Measurements from ENCODE around the gene SBF2.
"Not testable (repeated sequence)": the region's sequence is repeated elsewhere in the genome, so short reads cannot be mapped to it uniquely, and the experiment has no call there.

The SBF2 gene

DNA sequence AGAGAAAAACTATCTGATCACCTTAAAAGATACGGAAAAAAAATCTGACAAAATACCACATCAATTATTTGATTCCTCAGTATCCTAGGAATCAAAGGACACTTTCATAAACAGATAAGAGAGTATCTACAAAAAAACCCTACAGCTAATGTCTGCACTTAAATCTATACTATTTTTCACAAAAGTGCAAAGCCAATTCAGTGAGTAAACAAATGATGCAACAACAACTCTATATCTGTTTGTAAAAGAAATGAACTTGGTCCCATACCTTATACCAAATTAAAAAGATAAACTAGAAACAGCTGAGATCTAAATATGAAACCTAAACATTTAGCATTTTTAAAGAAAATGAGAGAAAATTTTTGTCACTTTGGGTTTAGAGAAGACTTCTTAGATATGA lies 366.3 kb downstream of the SBF2 start:
- Mint-ChIP-seq H3K27ac (no peak overlapping the region), H3K4me1 (ENCODE audit: low read depth) (peaks cover 7% of the 10 kb centered on the region), H3K4me3 (no peak overlapping the region), H3K27me3 (no peaks in the 10 kb centered on the region), H3K9me3 (peaks cover 18% of the 10 kb centered on the region), H3K36me3 (ENCODE audit: low read depth) (peaks cover 37% of the 10 kb centered on the region)
- intact Hi-C loops (cut with micrococcal nuclease), result no loop called here

DNA sequence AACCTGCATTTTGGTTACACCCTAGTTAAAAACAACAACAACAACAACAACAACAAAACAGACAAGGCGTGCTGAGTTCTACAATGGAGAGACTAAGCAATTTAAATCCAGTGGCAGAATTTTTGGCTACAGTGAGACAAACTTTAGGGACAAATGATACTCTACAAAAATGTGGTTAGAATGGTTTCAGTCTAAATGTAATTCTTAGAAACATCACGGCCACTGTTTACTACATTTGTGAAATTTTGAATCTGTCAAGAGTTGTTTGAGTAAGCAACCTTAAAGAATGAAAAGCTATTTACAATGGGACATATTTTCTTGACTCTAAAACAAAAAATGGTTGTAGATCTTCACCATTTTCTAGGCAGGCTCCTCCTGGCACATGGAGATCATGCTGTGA lies 370.7 kb downstream of the SBF2 start:
- Mint-ChIP-seq H3K4me1 (ENCODE audit: low read depth) (peaks cover 9% of the 10 kb centered on the region), H3K9me3 (no peaks in the 10 kb centered on the region), H3K4me3 (no peak overlapping the region), H3K27ac (no peak overlapping the region), H3K36me3 (ENCODE audit: low read depth) (peaks cover 6% of the 10 kb centered on the region), H3K27me3 (no peaks in the 10 kb centered on the region)
- intact Hi-C loops (cut with micrococcal nuclease), result no loop called here

DNA sequence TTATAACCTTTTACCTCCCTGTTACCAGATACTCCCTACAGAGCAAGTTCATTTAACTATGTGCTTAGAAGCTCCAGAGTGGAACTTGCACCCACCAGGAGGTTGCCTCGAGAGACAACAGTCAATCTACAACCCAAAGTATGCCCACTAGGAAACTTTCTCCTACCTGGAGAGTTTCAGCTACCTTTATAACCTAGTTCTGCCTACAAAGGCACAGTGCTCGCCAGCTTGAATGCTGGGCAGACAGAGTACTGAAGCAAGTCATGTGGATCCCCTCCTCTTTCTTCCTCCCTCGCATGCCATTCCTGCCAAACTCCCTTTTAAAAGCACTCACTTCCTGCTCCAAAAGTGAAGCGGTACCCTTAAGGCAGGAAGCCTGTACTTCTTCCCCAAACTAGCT lies 371.2 kb downstream of the SBF2 start:
- Mint-ChIP-seq H3K27me3 (no peaks in the 10 kb centered on the region), H3K27ac (no peak overlapping the region), H3K4me3 (no peak overlapping the region), H3K4me1 (ENCODE audit: low read depth) (peaks cover 9% of the 10 kb centered on the region), H3K9me3 (no peaks in the 10 kb centered on the region), H3K36me3 (ENCODE audit: low read depth) (peaks cover 6% of the 10 kb centered on the region)
- intact Hi-C loops (cut with micrococcal nuclease), result no loop called here

DNA sequence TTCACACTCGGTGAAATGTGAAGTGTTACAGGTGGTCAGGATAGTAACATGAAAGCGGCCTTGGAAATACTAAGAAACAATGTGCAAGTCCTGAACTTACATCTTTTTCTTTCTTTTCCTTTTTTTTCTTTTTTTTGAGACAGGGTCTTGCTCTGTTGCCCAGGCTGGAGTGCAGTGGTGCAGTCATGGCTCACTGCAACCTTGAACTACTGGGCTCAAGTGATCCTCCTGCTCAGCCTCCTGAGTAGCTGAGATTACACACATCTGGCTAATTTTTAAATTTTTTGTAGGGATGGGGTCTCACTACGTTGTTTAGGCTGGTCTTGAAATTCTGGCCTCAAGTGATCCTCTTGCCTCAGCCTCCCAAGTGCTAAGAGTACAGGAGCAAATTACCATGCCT lies 377.5 kb downstream of the SBF2 start:
- Mint-ChIP-seq H3K36me3 (ENCODE audit: low read depth) (peaks cover 22% of the 10 kb centered on the region), H3K4me3 (no peak overlapping the region), H3K27me3 (no peaks in the 10 kb centered on the region), H3K4me1 (ENCODE audit: low read depth) (no peaks in the 10 kb centered on the region), H3K9me3 (no peaks in the 10 kb centered on the region), H3K27ac (no peak overlapping the region)
- intact Hi-C loops (cut with micrococcal nuclease), result no loop called here

DNA sequence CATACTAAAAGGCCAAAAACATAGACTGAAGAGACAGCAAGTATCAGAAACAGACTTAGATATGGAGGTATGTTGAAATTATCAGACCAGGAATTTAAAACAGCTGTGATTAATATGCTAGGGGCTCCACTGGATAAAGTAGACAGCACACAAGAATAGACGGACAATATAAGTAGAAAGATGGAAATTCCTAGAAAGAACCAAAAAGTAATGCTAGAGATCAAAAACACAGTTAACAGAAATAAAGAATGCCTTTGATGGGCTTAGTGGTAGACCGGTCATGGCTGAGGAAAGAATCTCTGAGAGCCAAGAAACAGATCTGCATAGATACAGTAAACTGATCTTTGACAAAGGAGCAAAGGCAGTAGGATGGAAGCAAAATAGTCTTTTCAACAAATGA lies 380.0 kb downstream of the SBF2 start:
- intact Hi-C loops (cut with micrococcal nuclease), result no loop called here
- Mint-ChIP-seq H3K36me3 (ENCODE audit: low read depth) (peaks cover 22% of the 10 kb centered on the region), H3K27ac (no peak overlapping the region), H3K4me1 (ENCODE audit: low read depth) (no peaks in the 10 kb centered on the region), H3K9me3 (no peaks in the 10 kb centered on the region), H3K27me3 (no peaks in the 10 kb centered on the region), H3K4me3 (no peak overlapping the region)

DNA sequence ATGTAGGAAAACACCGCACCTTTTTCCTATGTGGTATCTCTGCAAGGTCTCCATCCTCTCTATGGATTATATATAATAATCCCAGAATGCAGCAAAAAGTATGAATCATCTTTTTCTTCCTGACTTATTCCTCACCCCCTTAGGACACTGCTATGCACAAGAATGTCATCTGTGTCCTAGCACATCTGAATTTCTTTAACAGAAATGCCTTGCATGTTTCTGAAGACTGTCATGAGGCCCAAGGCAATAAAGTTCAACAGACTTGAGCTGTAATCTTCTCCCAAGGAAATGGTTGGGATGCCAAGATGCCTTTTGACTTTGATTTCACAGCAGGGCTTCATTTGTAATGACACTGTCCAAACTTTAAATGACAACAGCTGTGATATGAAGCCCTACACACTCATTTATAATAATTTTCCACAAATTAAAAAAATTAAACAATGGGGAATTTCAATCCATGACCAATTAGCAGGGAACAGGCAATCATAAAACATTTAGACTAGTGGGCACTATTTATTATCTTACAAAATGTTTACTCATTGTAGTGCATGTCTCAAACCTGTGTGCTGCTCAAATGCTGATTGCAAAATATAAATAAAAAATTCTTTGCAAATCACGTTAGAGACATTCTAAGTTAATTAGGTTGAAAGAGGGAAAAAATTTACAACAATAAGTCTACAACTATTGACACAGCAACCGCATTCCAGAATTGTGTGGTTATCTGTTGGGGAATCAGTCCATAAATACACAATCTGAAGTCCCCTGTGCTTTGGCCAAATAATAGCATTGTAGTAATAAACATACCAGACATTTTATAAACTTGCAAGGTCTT lies 387.8 kb downstream of the SBF2 start:
- Mint-ChIP-seq H3K27me3 (no peaks in the 10 kb centered on the region), H3K4me3 (no peak overlapping the region), H3K36me3 (ENCODE audit: low read depth) (peaks cover 13% of the 10 kb centered on the region), H3K4me1 (ENCODE audit: low read depth) (no peaks in the 10 kb centered on the region), H3K27ac (no peak overlapping the region), H3K9me3 (no peaks in the 10 kb centered on the region)
- intact Hi-C loops (cut with micrococcal nuclease), result no loop called here

DNA sequence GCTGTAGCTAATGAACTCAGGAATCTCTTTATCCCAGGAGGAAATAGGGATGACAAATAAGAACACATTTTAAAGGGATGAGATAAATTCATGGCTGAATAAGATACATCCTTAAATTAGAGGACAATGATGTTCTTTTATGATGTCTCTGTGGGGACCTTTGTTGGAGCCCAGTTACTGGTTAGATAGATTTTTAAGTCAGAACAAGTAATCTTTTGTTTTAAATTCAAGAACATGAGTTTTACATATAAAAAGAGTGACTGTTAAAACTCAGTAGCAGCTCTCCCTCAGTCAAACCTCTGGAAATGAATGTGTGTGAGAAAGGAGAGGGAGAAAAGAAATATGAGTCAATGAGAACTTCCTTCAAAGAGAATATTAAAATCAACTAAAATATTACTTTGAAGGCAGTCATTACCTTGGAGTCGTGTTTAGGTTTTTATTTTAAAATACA lies 388.5 kb downstream of the SBF2 start:
- H3K4me3 Mint-ChIP-seq, result no peak overlapping the region
- peaks cover under 1% of the 10 kb centered on the region for H3K4me1 Mint-ChIP-seq (ENCODE audit: low read depth)
- H3K9me3 Mint-ChIP-seq, result peaks cover 1% of the 10 kb centered on the region
- no peak overlapping the region for H3K27ac Mint-ChIP-seq
- H3K27me3 Mint-ChIP-seq, result no peaks in the 10 kb centered on the region
- intact Hi-C loops (cut with micrococcal nuclease), result no loop called here
- peaks cover 13% of the 10 kb centered on the region for H3K36me3 Mint-ChIP-seq (ENCODE audit: low read depth)

DNA sequence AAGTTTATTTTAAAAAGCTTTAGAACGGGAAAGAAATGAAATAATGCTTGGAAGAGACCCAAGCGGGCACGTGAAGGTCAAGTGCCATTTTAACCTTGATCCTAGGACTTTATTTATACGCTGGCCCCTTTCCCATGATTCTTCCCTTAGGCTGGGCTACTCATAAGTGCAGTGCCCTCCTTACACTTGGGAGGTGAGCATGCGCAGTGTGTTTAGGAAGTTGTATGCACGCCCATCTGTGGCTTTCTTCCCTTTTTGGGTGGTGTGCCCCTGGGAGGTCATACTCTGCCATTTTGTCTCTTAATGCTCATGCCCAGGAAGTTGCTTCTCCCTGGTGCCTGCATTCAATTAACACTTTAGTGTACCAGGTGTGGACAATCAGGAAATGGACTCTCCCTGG lies 390.4 kb downstream of the SBF2 start:
- Mint-ChIP-seq H3K9me3 (peaks cover 8% of the 10 kb centered on the region), H3K27me3 (no peaks in the 10 kb centered on the region), H3K4me1 (ENCODE audit: low read depth) (peaks cover 18% of the 10 kb centered on the region), H3K36me3 (ENCODE audit: low read depth) (peaks cover 11% of the 10 kb centered on the region), H3K4me3 (no peak overlapping the region), H3K27ac (no peak overlapping the region)
- intact Hi-C loops (cut with micrococcal nuclease), result no loop called here

DNA sequence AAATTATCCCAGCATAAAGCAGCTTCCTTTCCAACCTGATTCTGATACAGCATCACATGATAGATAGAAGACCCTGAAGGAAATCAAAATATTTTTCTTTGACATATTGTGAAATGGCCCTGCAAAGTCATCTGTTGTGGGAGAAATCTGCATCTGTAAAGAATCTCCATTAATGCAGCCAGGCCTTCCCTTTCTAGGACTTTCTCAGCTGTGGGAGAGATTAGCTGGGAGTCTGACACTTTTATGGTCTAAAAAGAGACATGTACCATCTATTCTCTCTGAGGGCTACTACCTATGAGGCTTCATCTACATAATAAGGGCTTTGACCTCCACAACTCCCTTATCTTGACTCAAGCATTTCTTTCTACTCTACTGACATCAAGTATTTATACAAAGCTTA lies 392.1 kb downstream of the SBF2 start:
- peaks cover 8% of the 10 kb centered on the region for H3K9me3 Mint-ChIP-seq
- H3K27ac Mint-ChIP-seq, result no peak overlapping the region
- H3K4me3 Mint-ChIP-seq, result no peak overlapping the region
- intact Hi-C loops (cut with micrococcal nuclease), result no loop called here
- H3K4me1 Mint-ChIP-seq (ENCODE audit: low read depth), result peaks cover 26% of the 10 kb centered on the region
- H3K36me3 Mint-ChIP-seq (ENCODE audit: low read depth), result peaks cover 9% of the 10 kb centered on the region
- H3K27me3 Mint-ChIP-seq, result no peaks in the 10 kb centered on the region

DNA sequence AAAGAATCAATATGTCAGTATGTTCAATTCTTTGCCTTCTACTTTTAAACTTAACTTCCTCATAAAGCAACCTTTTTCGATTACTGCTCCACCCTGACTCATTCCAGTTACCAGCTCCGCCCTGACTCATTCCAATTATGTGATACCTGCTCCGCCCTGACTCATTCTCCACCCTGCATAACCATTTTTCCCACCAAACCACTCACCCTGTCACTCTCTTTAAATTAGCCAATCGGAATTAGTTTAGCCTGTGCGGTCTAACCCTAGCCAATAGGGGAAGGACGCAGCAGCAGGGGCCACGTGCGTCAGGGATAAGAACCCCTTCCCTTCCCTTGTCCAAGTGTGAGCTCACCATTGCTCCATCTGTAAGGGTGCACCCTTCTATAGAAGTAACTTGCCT lies 393.8 kb downstream of the SBF2 start:
- H3K4me1 Mint-ChIP-seq (ENCODE audit: low read depth), result peaks cover 26% of the 10 kb centered on the region
- H3K4me3 Mint-ChIP-seq; intact Hi-C loops (cut with micrococcal nuclease); H3K27me3 Mint-ChIP-seq; H3K9me3 Mint-ChIP-seq: not testable (repeated sequence)
- peaks cover 17% of the 10 kb centered on the region for H3K36me3 Mint-ChIP-seq (ENCODE audit: low read depth)
- peak overlapping the region; percentile 26 for H3K27ac Mint-ChIP-seq

DNA sequence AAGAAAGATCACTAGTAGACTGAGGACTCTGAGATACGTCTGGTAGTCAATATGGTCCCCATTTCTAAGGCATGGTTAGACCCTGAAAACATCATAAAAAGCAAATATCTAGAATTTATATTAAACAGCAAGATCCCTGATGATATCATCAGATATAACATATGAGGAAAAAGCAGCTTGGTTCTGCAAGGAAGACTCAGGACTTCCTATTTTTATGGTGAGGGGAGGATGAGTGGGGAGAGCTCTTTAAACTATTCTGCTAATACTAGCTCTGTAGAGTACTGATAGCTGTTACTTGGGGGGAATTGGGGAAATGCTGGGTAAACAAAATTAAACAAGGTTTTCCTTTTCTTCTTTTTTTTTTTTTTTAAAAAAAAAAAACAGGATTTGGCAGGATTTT lies 394.3 kb downstream of the SBF2 start:
- Mint-ChIP-seq H3K27me3 (no peaks in the 10 kb centered on the region), H3K4me3 (no peak overlapping the region), H3K36me3 (ENCODE audit: low read depth) (peaks cover 23% of the 10 kb centered on the region), H3K9me3 (peaks cover 8% of the 10 kb centered on the region), H3K4me1 (ENCODE audit: low read depth) (peaks cover 26% of the 10 kb centered on the region), H3K27ac (peak overlapping the region; percentile 67)
- intact Hi-C loops (cut with micrococcal nuclease), result no loop called here

DNA sequence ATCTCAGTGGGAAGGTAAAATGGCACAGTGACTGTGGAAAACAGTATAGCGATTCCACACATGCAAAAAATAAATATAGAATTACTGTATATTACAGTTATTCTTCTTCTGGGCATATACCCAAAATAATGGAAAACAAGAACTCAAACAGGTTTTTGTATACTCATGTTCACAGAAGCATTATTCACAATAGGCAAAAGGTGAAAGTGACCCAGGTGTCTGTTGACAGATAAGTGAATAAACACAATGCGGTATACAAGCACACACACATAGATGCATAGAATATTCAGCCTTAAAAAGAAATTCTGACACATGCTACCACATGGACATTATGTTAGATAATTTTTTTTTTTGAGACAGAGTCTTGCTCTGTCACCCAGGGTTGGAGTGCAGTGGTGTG lies 397.1 kb downstream of the SBF2 start:
- H3K4me3 Mint-ChIP-seq, result no peak overlapping the region
- H3K4me1 Mint-ChIP-seq (ENCODE audit: low read depth), result peaks cover 26% of the 10 kb centered on the region
- H3K9me3 Mint-ChIP-seq, result peaks cover 8% of the 10 kb centered on the region
- H3K27ac Mint-ChIP-seq, result no peak overlapping the region
- intact Hi-C loops (cut with micrococcal nuclease), result no loop called here
- peaks cover 36% of the 10 kb centered on the region for H3K36me3 Mint-ChIP-seq (ENCODE audit: low read depth)
- H3K27me3 Mint-ChIP-seq, result no peaks in the 10 kb centered on the region

DNA sequence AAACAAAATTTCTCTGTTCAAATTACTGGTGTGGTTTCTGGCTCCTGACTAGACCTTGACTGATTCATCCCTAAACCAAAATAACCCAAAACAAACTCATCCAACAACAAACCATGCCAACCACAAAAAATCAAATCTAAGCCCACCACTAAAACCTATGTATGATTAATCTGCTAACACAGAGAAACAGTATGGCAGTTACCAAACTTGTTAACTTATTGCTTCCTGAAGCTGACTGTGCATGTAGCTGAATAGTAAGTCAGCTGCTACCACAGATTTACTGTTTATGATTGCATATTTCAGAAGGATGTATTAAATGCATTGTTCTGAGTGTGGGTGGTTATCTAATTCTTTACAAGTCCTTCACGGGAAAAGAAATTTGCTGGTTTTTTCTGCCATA lies 399.0 kb downstream of the SBF2 start:
- Mint-ChIP-seq H3K36me3 (ENCODE audit: low read depth) (peaks cover 40% of the 10 kb centered on the region), H3K9me3 (peaks cover 1% of the 10 kb centered on the region), H3K4me3 (no peak overlapping the region), H3K27me3 (no peaks in the 10 kb centered on the region), H3K27ac (no peak overlapping the region), H3K4me1 (ENCODE audit: low read depth) (peaks cover 20% of the 10 kb centered on the region)
- intact Hi-C loops (cut with micrococcal nuclease), result no loop called here

DNA sequence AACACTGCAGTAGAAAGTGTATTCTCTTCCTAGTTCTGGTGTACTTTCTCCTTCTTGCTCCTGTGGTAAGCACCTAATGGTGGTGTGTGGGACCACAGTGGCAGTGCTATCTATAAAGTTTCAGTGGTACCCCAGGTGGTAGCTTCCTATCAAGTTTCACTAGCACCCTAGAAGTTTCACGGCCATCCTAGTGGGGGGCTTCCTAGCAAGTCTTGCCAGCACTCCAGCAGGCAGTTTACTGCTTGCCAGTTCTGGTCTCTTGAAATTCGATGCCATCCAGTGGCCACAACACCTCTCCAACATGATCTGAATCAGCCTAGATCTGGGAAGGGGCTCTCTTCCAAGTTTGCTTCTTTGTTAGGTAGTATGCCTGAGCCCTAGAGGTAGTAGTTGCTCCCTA lies 400.5 kb downstream of the SBF2 start:
- no peak overlapping the region for H3K27ac Mint-ChIP-seq
- no peaks in the 10 kb centered on the region for H3K27me3 Mint-ChIP-seq
- H3K9me3 Mint-ChIP-seq, result no peaks in the 10 kb centered on the region
- H3K36me3 Mint-ChIP-seq (ENCODE audit: low read depth), result peaks cover 40% of the 10 kb centered on the region
- no peak overlapping the region for H3K4me3 Mint-ChIP-seq
- peaks cover 6% of the 10 kb centered on the region for H3K4me1 Mint-ChIP-seq (ENCODE audit: low read depth)
- intact Hi-C loops (cut with micrococcal nuclease), result no loop called here

DNA sequence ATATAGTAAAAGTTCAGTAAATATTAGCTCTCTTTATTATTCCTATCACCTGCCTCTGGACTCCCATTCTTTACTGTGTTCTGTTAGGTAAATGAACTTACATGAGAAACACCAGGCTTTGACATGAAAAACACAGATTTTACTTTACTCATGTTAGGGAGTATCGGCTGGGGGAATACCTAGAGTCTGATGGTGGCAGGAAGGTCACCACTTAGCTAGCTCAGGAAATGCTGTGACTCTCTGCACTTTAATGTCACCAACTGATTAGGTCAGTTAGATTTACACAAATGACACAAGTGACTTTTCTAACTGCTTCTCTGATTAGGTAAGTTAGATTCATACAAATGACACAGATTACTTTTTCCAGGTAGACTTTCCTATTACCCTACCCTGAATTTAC lies 405.1 kb downstream of the SBF2 start:
- H3K27ac Mint-ChIP-seq, result no peak overlapping the region
- intact Hi-C loops (cut with micrococcal nuclease), result no loop called here
- H3K9me3 Mint-ChIP-seq, result no peaks in the 10 kb centered on the region
- H3K36me3 Mint-ChIP-seq (ENCODE audit: low read depth), result peaks cover 29% of the 10 kb centered on the region
- H3K4me3 Mint-ChIP-seq, result no peak overlapping the region
- no peaks in the 10 kb centered on the region for H3K27me3 Mint-ChIP-seq
- H3K4me1 Mint-ChIP-seq (ENCODE audit: low read depth), result no peaks in the 10 kb centered on the region
